Kidney (tissue), 14 donors: ENCODE data around the gene PIK3CG. TPM values are rescaled to one million over a fixed set of nuclear protein-coding genes. Genes with fewer than 3 reads are reported as not detected.

Experiments used
- DNase-seq, 5 donors: peaks; one replicate each; pipeline ENCODE4 v3.0.0-alpha.2; 2013 to 2020
- FAIRE-seq: peaks from 2 replicates; lab custom pipeline; 2012; peaks lifted over from hg19 to GRCh38; lab: Jason Lieb, UNC
- H3K27ac ChIP-seq, 2 donors: one replicate each; pipeline ENCODE4 v1.7.0; 2013; ENCODE audit warnings: low read depth in 2 of 2, low read length in 2 of 2, inconsistent platforms in 1 of 2
- H3K27me3 ChIP-seq: one replicate; pipeline ENCODE4 v1.7.1; 2013; ENCODE audit warnings: low read length, inconsistent platforms; ENCODE audit not compliant: control insufficient read depth, insufficient read depth
- H3K36me3 ChIP-seq, 3 donors: one replicate each; pipeline versions ENCODE4 v1.7.0 to v1.7.1; 2013; ENCODE audit warnings: low read length in 3 of 3, control low read depth in 1 of 3, inconsistent platforms in 1 of 3; ENCODE audit not compliant: insufficient read depth in 3 of 3, control insufficient read depth in 2 of 3
- H3K4me1 ChIP-seq, 3 donors: one replicate each; pipeline versions ENCODE4 v1.7.0 to v1.7.1; 2013; ENCODE audit warnings: low read length in 3 of 3, inconsistent platforms in 1 of 3, low read depth in 1 of 3; ENCODE audit not compliant: control insufficient read depth in 2 of 3, insufficient read depth in 2 of 3
- H3K4me3 ChIP-seq, 3 donors: one replicate each; pipeline versions ENCODE4 v1.7.0 to v1.8.1; 2013; ENCODE audit warnings: low read length in 3 of 3, control low read depth in 1 of 3, inconsistent platforms in 1 of 3
- H3K9ac ChIP-seq, 3 donors: one replicate each; pipeline versions ENCODE4 v1.7.0 to v1.7.1; 2013; ENCODE audit warnings: low read length in 3 of 3, control low read depth in 1 of 3, inconsistent platforms in 1 of 3
- H3K9me3 ChIP-seq, 3 donors: one replicate each; pipeline versions ENCODE4 v1.7.0 to v1.7.1; 2013; ENCODE audit warnings: low read length in 3 of 3, control low read depth in 1 of 3, inconsistent platforms in 1 of 3; ENCODE audit not compliant: control insufficient read depth in 2 of 3, insufficient read depth in 1 of 3
- CTCF ChIP-seq: IDR thresholded peaks from 3 replicates; pipeline ENCODE4 v1.5.1; 2012; ENCODE audit warnings: mild to moderate bottlenecking, moderate library complexity, borderline replicate concordance; ENCODE audit not compliant: insufficient read depth; ENCODE audit errors: extremely low read depth
- intact Hi-C: fragments of 100-400 bp; cut with DNase I; formaldehyde crosslinking; loops from one replicate; pipeline ENCODE4 v1.11.1; 2022
- polyA plus RNA-seq: library from polyadenylated mRNA; stranded (reverse); fragments of 350-450 nt; fragmentation: Illumina TruSeq; extraction: RNeasy Lipid Tissue Mini Kit (QIAGEN cat#74804); gene quantifications from one replicate; pipeline ENCODE4 v1.2.3, GENCODE V29; 2014; ENCODE audit warnings: low read depth, low replicate concordance; ENCODE audit not compliant: insufficient read depth
- total RNA-seq: library from RNA; stranded (reverse); fragmentation: NEBNext Ultra II Directional; extraction: Animal tissue kit (Norgen Biotek cat#: 25700); gene quantifications from one replicate; pipeline ENCODE4 v1.2.1, GENCODE V29; 2021
- donor health status: control.
- donor health status: control.
- donor health status: control.
- donor health status: control.
- donor health status: control.
- donor health status: DM: yes; HTN: yes; CAD: no.
- donor health status: Normal renal cell carcinoma (clear cell type).

PIK3CG gene
- total and polyA plus RNA-seq, 2 donors from 2014 or later = 0.15 to 8.6 TPM

- Histone ChIP-seq H3K27me3 (no peaks in the 10 kb centered on the region), H3K9me3 (no peaks in the 10 kb centered on the region), H3K9ac (no peak overlapping the region), H3K4me1 (no peaks in the 10 kb centered on the region), H3K36me3 (no peaks in the 10 kb centered on the region), H3K27ac (no peak overlapping the region), H3K4me3 (no peak overlapping the region)
- FAIRE-seq = no peak
- intact Hi-C loops = no loop called here
- TF ChIP-seq CTCF = no peak
- DNase-seq = no peak
Observed at GRCh38 chr7:106890952-106891351, 25.9 kb downstream of the PIK3CG start.

- intact Hi-C loops = no loop called here
- Histone ChIP-seq H3K27me3 (no peaks in the 10 kb centered on the region), H3K27ac (no peak overlapping the region), H3K9me3 (no peaks in the 10 kb centered on the region), H3K9ac (no peak overlapping the region), H3K4me1 (no peaks in the 10 kb centered on the region), H3K36me3 (no peaks in the 10 kb centered on the region), H3K4me3 (no peak overlapping the region)
- DNase-seq (no peak), FAIRE-seq (no peak)
- no peak for TF ChIP-seq CTCF
Observed at GRCh38 chr7:106891548-106892410, 26.7 kb downstream of the PIK3CG start.

- no peak for TF ChIP-seq CTCF
Observed at GRCh38 chr7:106893591-106893990, 28.5 kb downstream of the PIK3CG start.

More at GRCh38 chr7:106893591-106893990, 28.5 kb downstream of the PIK3CG start:
- intact Hi-C loops = no loop called here
- H3K36me3 ChIP-seq = no peaks in the 10 kb centered on the region
- FAIRE-seq (no peak), DNase-seq (no peak)
- no peak overlapping the region for H3K4me3 ChIP-seq
- no peaks in the 10 kb centered on the region for H3K4me1 ChIP-seq
- no peaks in the 10 kb centered on the region for H3K9me3 ChIP-seq
- H3K9ac ChIP-seq = no peak overlapping the region
- H3K27ac ChIP-seq = no peak overlapping the region
- H3K27me3 ChIP-seq = no peaks in the 10 kb centered on the region
